Lung (tissue), 12 donors: ENCODE data around the gene SEPTIN8. TPM values are rescaled to one million over a fixed set of nuclear protein-coding genes. Genes with fewer than 3 reads are reported as not detected.

ENCODE experiments used
- ATAC-seq: fragments of 200-7000 bp; cut with Tn5 transposase; one replicate; pipeline ENCODE4 v1.9.1; 2020; ENCODE audit warnings: moderate number of reproducible peaks; ENCODE audit not compliant: insufficient read depth, low FRiP score
- DNase-seq, 3 donors: peaks; one replicate each; pipeline ENCODE4 v3.0.0-alpha.2; 2013 to 2017
- H3K27ac ChIP-seq, 2 donors: one replicate each; pipeline ENCODE4 v1.5.1; 2013; ENCODE audit warnings: mild to moderate bottlenecking in 2 of 2, moderate library complexity in 2 of 2, control low read depth in 1 of 2, inconsistent platforms in 1 of 2, low read depth in 1 of 2, low read length in 1 of 2
- H3K27me3 ChIP-seq, 3 donors: one replicate each; pipeline ENCODE4 v1.5.1; 2013; ENCODE audit warnings: low read length in 2 of 3; ENCODE audit not compliant: control insufficient read depth in 3 of 3, insufficient read depth in 3 of 3
- H3K36me3 ChIP-seq, 4 donors: one replicate each; pipeline ENCODE4 v1.5.1; 2013; ENCODE audit warnings: low read length in 4 of 4, mild to moderate bottlenecking in 1 of 4, moderate library complexity in 1 of 4; ENCODE audit not compliant: control insufficient read depth in 4 of 4, insufficient read depth in 4 of 4
- H3K4me1 ChIP-seq, 5 donors: one replicate each; pipeline ENCODE4 v1.5.1; 2013; ENCODE audit warnings: low read length in 5 of 5, mild to moderate bottlenecking in 2 of 5, moderate library complexity in 1 of 5; ENCODE audit not compliant: control insufficient read depth in 5 of 5, insufficient read depth in 5 of 5
- H3K4me3 ChIP-seq: one replicate; pipeline ENCODE4 v1.5.1; 2013; ENCODE audit warnings: mild to moderate bottlenecking, control low read depth, moderate library complexity
- H3K9ac ChIP-seq, 2 donors: one replicate each; pipeline ENCODE4 v1.5.1; 2013; ENCODE audit warnings: low read length in 2 of 2, control low read depth in 1 of 2; ENCODE audit not compliant: insufficient read depth in 1 of 2
- H3K9me3 ChIP-seq, 4 donors: one replicate each; pipeline ENCODE4 v1.5.1; 2013; ENCODE audit warnings: low read length in 3 of 4, mild to moderate bottlenecking in 1 of 4, moderate library complexity in 1 of 4; ENCODE audit not compliant: control insufficient read depth in 4 of 4, insufficient read depth in 3 of 4
- CTCF ChIP-seq: IDR thresholded peaks from 2 replicates; pipeline ENCODE4 v1.5.1; 2012; ENCODE audit warnings: mild to moderate bottlenecking; ENCODE audit errors: control extremely low read depth, extremely low read depth
- whole genome bisulfite sequencing, 2 donors: extraction: QIAGEN DNeasy Blood & Tissue Kit; methylation state at CpG; one replicate each; pipeline ENCODE4 v1.1.7; 2013; 5-methylcytosine and 5-hydroxymethylcytosine counted together
- polyA plus RNA-seq, 2 donors: library from polyadenylated mRNA; stranded (reverse); fragments of 200-250 nt; gene quantifications; one replicate each; pipeline ENCODE4 v1.2.1, GENCODE V29; 2013
- total RNA-seq, 2 donors: library from RNA; depleted of rRNA in 1 of 2; stranded (reverse); fragments of >200 nt in 1 of 2; gene quantifications; one replicate each; pipeline ENCODE4 v1.2.1, GENCODE V29; 2014 to 2021
- donor health status: control.
- donor health status: control.
- donor health status: Bipolar disorder and iron deficiency.
- donor health status: healthy.
- donor health status: DM: yes; HTN: yes; CAD: no.

The SEPTIN8 gene
- total and polyA plus RNA-seq, 4 donors = 12.4 to 37.8 (median 22.0) TPM

- Histone ChIP-seq H3K27me3 (peaks cover 0 to 39% (median 36%) of the 10 kb centered on the region in 3 donors), H3K4me1 (peaks cover 0 to 15% (median 0%) of the 10 kb centered on the region in 5 donors), H3K27ac (no peak overlapping the region), H3K9me3 (no peaks in the 10 kb centered on the region), H3K4me3 (no peak overlapping the region), H3K36me3 (no peaks in the 10 kb centered on the region), H3K9ac (no peak overlapping the region)
- no peak for ATAC-seq
- WGBS, 2 donors = 46 to 53% methylated on average over 18 of the region's 18 CpGs
- DNase-seq = no peak
- no peak for TF ChIP-seq CTCF
These were observed 35.2 kb upstream of the SEPTIN8 start for GRCh38 chr5:132812123-132812765.

GRCh38 chr5:132810605-132811004, 33.6 kb upstream of the SEPTIN8 start:
- H3K9ac ChIP-seq = no peak overlapping the region
- H3K4me1 ChIP-seq = peaks cover 0 to 15% (median 0%) of the 10 kb centered on the region in 5 donors
- no peak for DNase-seq
- no peaks in the 10 kb centered on the region for H3K36me3 ChIP-seq
- H3K27ac ChIP-seq = no peak overlapping the region
- H3K4me3 ChIP-seq = no peak overlapping the region
- no peak for ATAC-seq
- 87 to 88% methylated on average over 5 of the region's 5 CpGs for WGBS, 2 donors
- H3K27me3 ChIP-seq = peaks cover 0 to 39% (median 34%) of the 10 kb centered on the region in 3 donors
- no peaks in the 10 kb centered on the region for H3K9me3 ChIP-seq
- TF ChIP-seq CTCF = no peak

DNA sequence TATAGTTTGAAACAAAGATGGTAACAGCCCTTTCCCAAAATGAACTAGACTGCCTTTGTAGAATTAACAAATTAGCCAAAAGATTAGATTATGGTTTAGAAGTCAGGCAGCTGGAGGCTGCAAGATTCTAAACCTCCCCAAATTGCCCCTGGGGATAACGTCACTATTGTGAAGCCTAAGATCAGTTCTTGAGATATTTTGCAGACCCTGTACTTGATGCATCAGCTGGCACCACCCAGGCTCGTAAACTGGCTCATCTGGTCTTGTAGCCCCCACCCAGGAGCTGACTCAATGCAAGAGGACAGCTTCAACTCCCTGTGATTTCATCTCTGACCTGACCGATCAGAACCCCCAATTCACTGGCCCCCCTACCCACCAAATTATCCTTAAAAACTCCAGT, 31.8 kb upstream of the SEPTIN8 start:
- no peaks in the 10 kb centered on the region for H3K9me3 ChIP-seq
- no peak for TF ChIP-seq CTCF
- WGBS, 2 donors = 46 to 50% methylated on average over 3 of the region's 3 CpGs
- DNase-seq (no peak), ATAC-seq (no peak)
- peaks cover 0 to 27% (median 24%) of the 10 kb centered on the region in 3 donors for H3K27me3 ChIP-seq
- H3K4me3 ChIP-seq = no peak overlapping the region
- no peaks in the 10 kb centered on the region for H3K36me3 ChIP-seq
- peaks cover 0 to 6% (median 0%) of the 10 kb centered on the region in 5 donors for H3K4me1 ChIP-seq
- H3K27ac ChIP-seq = no peak overlapping the region
- H3K9ac ChIP-seq = no peak overlapping the region

- 55 to 78% methylated on average over 2 of the region's 2 CpGs for WGBS, 2 donors
- peaks cover 0 to 27% (median 24%) of the 10 kb centered on the region in 3 donors for H3K27me3 ChIP-seq
- DNase-seq (no peak), ATAC-seq (no peak)
- H3K9me3 ChIP-seq = no peaks in the 10 kb centered on the region
- no peak for TF ChIP-seq CTCF
- H3K36me3 ChIP-seq = no peaks in the 10 kb centered on the region
- H3K4me3 ChIP-seq = no peak overlapping the region
- no peak overlapping the region for H3K27ac ChIP-seq
- H3K9ac ChIP-seq = no peak overlapping the region
- peaks cover 0 to 3% (median 0%) of the 10 kb centered on the region in 5 donors for H3K4me1 ChIP-seq
These were observed 31.4 kb upstream of the SEPTIN8 start for GRCh38 chr5:132808448-132808847.
